CD4-positive, alpha-beta T cell treated with Interleukin-15 for 1 hour (primary cell): Measurements from ENCODE around the gene PTRHD1.
"Not testable (repeated sequence)": the region's sequence is repeated elsewhere in the genome, so short reads cannot be mapped to it uniquely, and the experiment has no call there.

Experiments used
- DNase-seq: peaks from one replicate; pipeline ENCODE4 v3.0.0-alpha.2; 2020

The PTRHD1 gene, protein sequence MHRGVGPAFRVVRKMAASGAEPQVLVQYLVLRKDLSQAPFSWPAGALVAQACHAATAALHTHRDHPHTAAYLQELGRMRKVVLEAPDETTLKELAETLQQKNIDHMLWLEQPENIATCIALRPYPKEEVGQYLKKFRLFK

DNA sequence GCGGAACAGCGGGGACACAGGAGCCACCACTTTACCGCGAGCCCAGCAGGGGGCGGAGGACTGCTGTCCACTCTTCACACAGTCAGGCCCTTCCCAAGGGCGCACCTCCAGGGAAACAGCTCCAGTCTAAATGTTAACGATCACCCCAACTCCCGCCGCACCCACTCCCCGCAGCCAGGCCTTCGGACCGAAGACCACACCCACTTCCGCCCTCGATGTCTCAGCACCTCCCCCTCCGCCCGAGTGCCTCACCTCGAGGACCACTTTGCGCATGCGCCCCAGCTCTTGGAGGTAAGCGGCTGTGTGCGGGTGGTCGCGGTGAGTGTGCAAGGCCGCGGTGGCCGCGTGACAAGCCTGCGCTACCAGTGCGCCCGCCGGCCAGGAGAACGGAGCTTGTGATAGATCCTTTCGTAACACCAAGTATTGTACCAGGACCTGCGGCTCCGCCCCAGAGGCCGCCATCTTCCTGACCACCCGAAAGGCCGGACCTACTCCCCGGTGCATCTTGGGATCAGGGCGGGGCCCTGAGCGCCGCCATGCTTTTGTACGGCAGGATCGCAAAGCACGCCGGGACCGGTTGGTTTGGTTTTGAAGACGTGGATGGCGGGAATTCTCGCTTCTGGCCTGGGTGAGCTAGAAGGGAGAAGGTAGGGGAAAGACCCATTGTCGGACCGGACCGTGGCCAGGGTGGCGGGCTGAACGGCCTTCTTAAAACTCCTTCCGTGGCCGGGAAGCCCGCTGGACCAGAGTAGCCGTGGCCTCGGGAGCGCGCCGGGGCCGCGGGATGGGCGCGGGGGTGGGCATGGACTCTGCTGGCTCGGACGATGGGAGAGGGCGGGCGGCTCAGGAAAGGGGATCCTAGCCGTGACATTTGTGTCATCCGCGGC lies at the start of gene PTRHD1, which contains the start of gene CENPO:
Gene PTRHD1, minus strand, starts transcription at position 518 of the 887 bp plus-strand sequence. Its CDS starts 14 bp downstream, at position 504.
Gene CENPO, plus strand, starts transcription at position 552 of the 887 bp plus-strand sequence. CDS start 495 bp downstream, outside the sequence.
- peak; percentile 95 for DNase-seq

DNA sequence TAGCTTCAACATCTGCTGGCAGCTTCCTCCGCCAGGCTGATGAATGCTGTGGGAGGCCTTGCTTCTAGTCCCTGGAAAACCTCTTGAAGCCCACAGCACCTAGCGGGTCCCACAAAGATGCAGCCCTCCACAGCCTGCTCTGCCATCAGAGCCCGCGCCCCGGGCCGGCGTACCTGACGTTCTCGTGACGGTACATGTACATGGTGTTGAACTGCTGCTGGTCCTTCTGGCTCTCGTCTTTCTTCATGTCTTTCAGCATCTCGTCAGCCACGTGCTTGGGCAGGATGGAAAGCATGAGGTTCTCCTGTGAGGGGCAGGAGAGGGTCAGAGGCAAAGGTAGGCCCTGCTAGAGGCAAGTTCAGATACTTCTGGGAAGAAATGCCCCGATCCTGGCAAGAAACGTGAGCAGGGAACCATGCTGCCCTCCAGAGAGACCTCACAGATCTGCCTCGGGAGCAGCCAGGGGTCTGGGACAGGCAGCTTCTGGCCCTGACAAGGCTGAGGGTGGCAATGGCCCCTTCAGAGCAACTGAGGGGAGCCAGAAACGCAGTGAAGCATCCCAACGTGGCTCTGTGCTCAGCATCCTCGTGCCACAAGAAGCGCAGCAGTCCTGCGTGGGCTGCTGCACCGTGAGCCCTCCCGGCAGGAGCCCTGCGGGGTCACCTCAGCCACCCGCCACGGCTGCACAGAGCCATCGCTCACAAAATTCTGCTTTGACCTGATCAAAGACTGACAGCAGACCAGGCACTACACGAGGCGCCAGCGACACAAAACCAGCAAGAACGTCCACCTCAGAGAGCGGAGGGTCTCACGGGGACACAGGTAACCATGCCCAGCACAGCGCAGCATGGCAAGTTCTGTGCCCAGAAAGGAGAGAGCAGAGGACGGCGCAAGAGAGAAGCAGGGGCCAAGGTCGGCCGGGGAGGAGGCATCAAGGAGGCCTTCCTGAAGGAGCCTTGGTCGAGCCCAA lies 49.2 kb upstream of the PTRHD1 start:
- no peak for DNase-seq

DNA sequence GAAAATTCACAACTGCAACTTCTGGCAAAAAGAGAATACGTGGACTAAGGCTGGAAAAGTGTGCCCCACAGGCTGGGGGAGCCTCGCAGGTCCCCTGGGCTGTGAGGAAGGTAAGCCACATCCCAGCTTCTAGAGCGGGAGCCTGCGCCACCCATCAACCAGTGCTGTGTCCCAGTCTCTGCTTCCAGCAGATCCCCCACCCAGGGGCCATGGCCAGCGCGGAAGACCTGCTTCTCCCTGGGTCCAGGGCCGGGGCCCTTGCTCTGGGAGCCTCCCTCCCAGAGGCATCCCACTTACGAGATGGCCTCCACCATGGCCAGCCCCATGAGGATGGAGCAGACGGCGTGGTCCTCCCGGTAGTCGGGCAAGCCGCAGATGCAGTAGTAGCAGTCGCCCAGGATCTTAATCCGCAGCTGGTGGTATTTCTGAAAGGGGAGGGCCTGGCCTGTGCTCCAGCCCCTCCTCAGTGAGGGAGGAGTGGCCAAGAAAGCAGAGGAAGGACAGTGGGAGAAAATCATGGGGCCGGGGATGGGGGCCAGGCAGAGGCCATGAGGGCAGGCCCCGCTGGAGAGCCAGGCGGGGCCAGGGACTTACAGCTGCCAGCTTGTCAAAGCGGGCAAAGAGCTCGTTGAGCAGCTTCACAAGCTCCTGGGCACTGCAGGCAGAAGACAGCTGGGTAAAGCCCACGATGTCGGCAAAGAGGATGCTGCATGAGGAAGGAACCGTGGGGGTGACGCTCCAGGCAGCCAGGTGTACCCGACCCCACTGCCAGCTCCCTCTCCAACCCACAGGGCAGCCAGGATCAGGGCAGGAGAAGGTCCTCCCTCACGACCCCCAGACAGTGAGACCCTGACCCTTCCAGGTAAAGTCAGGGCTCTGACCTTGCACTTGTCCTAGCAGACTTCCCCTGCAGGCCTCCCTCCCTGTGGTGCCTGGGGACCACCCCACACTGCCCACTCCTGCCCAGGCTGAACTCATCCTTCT lies 48.1 kb upstream of the PTRHD1 start:
- no peak for DNase-seq

DNA sequence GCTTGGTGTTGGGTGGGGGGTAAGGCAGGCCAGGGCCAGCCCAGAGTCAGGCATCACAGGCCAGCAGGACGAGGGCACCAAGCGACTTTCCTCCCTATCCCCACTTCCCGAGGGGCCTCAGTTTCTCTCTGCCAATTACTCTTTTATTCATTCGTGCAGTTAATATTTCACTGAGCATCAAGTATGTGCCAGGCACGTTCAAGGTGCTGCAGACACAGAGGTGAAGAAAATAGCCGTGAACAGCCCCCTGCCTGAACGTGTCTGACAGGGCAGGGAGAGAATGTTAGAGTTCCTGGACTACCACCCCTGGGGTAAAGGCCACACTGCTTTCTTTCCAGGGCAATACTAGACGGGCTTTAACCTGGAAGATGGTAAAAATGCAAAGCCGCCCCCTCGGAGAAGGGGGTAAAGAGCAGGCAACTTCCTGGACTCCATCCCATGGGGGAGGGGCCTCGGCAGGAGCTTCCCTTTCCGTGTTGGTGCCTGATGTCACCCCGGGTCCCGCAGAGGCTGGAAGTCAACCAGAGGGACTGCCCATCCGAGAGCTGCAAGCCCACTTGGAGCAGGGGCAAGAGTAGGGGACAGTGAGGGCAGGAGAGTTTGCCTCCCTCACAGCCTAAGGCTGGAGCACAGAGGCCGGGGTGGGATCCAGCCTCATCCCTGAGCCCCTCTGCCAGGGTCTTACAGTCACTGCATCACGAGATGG lies 47.1 kb upstream of the PTRHD1 start:
- no peak for DNase-seq

DNA sequence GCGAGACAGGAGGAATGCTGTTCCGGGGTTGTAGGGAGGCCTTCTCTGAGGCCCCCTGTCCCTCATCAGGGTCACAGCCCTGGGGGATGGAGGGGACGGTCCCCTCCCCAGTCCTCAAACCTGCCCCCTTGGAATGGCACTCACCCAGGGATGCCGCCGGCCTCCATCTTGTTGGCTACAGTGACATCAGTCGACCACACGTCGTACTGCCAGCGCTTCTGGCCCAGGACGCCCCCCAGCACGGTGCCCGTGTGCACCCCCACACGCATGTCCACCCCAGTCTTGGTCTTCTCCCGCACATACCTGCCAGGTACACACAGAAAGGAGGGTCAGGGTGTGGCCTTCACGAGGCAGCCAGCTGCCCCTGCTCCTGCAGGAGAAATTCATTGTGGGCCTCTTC lies 46.5 kb upstream of the PTRHD1 start:
- no peak for DNase-seq

DNA sequence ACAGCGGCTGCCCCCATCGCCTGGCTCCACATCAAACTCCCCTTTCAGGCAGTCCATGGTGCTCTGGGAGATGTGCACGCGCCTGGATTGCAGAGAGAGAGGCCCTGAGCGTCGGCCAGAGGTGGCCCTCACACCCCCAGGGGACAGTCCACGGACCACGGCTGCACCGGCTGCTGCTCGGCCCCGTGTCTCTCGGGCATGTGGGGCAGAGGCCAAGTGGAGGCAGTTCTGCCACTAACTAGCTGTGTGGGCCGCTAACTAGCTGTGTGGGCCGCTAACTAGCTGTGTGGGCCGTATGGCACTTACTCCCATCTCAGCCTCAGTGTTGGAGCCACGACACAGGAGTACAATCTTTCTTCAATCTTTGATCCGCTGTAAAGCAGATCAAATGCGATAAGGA lies 45.4 kb upstream of the PTRHD1 start:
- no peak for DNase-seq

DNA sequence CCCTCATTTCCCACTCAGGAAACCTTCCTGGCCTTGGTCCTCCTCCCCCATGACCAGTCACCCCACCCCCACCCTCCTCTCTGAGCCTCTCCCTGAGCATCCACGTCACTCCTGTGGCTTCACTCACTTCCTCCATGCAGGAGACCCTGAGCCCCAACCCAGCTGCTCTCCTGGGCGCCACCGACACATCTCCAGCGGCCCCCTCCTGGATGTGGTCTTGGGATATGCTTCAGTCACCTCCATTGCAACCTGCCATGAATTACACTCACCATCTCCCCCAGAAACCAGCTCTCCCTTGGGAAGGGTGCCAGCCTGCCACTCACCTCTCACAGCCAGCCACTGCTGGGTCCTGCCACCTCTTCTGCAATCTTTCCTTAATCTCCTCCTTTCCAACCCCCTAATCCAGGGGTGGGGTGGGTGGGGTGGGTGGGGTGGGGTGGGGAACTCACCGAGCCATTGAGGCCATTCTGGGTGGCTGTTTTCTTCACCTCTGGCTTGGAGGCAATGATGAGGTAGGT lies 44.9 kb upstream of the PTRHD1 start:
- no peak for DNase-seq

DNA sequence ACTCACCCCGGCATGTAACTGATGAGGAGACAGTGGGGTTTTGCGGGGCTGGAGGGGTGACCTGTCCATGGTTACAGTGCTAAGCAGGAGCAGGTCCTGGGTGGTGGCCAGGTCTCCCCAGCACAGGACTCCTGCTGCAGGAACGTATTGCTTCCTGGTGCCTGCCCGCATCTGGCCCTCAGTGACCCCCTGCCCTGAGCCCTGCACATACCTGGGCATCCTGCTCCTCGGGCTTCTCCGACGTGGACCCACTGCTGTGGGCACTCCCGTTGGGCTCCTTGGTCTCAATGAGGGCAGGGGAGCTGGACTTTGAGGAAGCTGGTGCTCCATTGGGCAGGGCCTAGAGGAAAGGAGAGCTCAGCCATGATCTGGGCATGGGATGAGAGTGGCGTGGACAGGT lies 43.5 kb upstream of the PTRHD1 start:
- no peak for DNase-seq

DNA sequence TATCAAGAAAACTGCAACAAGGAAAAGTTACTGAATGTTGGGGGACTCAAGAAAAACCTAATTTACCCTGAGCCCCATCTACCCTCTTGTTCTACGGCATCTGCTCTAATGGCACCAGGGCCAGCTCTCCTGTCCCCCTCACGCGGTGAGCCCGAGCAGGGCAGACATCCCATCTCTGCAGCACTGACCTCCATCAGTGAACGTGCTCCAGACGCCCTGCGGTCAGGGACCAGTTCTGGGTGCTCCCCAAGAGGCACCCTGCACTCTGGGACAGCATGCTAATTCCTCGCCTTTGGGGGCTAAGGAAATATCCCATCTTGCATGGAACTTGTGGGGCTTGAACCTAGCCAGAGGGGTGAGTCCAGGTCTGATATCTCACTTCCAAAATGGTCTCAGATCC lies 43.0 kb upstream of the PTRHD1 start:
- no peak for DNase-seq

DNA sequence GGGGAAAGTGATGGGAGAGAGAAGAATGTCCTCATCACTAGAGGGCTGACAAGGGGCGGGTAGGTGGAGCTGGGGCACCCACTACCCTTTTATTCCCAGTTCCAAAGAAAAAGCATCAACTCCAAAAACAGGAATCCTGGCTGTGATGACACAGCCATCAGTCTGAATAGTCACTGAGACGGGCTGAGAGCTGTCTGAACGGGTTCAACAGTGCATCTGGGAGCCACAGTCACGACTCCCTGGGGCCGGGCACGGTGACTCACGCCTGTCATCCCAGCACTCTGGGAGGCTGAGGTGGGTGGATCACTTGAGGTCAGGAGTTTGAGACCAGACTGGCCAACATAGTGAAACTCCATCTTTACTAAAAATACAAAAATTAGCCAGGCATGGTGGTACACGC lies 42.2 kb upstream of the PTRHD1 start:
- not testable (repeated sequence) for DNase-seq

DNA sequence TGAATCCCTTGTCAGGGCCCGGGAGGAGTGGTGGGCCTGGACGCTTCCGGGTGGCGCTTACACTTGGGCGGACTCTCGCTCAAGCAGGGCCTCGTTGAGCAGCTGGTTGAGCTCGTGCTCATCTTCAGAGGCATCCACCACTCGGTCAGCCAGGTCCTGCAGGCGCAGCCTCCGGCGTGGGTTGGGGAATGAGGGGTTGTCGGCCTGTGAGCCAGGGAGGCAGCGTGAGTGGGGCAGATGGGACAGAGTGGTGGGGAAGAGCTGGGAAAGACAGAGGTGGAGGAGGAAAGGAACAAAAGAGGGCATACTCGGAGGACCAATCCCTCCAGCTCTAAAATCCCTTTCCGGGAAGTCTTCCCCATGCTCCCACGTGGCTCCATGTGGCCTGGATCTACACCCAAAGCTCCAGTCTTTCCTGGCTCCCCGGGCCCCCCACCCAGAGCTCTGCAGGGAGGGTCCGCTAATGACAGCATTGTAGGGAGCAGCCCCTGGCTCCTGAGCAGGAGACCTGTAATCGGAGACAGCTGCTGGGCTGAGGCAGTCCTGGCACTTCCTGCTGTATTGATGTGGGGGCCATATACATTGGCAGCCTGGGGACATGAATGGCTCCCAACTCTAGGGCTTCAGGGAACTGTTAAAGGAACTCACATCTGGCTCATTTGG lies 41.7 kb upstream of the PTRHD1 start:
- DNase-seq: no peak

DNA sequence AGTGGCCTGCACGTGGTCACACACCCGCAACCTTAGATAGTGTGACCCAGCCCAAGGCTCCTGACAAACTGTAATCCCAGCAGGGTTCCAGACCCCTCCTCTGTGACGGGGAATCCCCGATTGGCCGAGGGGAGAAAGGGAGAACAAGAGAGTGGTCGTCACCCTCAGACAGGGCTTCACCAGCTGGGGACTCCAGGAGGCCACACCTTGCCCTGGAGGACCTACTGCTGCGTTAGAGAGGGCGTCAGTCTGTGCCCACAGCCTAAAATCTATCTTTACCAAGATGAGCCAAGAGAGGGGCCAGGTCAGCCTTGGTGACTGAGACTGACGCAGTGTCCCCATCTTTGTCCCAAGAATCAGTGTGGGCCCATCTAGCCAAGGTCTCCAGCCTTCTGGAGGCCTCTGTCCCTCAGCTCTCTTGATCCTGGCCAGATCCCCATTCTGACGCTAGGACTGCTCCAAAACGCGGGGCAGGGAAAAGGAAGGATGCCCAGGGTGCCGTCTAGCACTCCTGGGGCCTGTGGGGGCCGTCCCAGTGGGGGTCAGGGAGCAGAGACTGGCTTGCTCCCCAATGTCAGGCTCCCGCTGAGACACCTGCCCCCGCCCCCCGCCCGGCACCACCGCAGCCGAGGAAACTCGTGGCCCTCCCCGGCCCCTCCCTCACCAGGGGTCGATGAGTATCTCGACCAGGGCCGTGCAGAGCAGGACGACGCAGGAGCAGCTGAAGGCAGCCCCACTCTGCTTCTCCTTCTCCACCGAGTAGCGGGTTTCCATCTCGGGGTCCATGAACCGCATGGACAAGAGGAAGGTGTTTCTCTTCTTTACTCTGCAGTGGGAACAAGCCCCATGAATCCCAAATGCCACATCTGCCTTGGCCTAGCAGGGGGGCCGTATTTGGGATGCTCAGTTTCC lies 40.9 kb upstream of the PTRHD1 start:
- no peak for DNase-seq

DNA sequence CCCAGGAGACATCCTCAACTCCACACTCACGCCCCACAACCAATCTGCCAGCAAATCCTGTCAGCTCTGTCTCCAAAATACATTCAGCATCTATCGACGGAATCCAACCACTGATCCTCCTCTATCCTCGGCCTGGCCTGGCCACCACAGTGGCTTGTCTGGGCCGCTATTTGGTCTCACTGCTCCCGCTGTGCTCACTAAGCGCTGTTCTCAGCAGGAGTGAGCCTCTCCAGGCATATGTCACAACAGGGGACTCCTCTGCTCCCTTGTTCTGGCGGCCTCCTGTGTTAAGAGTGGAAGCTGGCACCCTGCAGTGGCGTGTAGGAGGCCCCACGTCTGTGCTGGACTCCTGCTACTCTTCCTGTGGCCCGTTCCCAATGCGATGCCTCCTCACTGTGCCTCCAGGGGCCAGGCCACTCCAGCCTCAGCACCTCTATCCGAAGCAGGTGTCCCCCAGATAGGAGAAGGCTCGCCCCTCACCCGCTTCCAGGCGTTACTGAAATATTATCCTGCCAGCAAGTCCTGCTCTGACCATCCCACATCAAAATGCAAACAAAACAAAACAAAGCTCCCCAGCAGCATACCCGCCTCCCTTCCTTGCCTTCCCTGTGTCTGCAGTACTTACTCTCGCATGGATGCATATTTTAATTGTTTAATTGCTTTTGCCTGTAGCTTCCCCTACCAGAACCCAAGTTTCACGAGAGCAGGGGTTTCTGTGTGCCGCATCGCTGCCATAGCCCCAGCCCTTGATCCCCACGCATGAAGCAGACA lies 39.9 kb upstream of the PTRHD1 start:
- DNase-seq: no peak

DNA sequence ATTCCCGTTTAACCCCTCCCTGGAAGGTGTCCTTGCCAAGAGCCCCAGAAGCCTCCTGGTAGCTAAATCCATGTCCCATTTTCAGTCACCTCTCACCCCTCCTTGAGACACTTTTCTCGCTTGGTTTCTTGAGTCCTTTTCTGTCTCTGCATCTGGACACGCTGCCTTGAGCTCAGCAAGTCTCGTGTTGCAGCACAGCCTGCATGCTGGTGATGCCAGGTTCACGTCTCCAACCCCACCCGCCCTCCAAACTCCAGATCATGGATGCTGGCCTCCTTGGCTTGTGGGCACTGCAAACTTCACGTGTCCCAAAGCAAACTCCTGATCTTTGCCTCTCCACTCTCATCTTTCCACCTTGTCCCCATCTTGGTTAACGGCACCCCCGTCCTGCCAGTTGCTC lies 39.3 kb upstream of the PTRHD1 start:
- no peak for DNase-seq

DNA sequence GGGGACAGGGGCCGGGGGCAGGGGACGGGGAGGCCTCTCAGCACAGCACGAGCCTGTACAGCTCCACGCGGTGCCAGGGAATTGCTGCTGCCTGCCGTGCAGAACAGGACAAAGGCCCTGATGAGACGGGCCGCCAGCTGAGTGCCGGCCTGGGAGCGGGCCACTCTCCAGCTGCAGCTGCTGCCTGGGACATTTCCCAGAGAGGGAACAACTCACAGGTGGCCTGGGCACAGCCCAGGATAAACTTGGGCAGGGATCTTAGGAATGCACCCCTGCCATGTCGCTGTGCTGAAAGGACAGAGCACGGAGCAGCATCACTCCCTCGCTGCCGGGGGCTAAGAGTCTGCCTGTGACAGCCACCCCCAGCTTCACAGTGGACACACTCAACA lies 38.9 kb upstream of the PTRHD1 start:
- no peak for DNase-seq

DNA sequence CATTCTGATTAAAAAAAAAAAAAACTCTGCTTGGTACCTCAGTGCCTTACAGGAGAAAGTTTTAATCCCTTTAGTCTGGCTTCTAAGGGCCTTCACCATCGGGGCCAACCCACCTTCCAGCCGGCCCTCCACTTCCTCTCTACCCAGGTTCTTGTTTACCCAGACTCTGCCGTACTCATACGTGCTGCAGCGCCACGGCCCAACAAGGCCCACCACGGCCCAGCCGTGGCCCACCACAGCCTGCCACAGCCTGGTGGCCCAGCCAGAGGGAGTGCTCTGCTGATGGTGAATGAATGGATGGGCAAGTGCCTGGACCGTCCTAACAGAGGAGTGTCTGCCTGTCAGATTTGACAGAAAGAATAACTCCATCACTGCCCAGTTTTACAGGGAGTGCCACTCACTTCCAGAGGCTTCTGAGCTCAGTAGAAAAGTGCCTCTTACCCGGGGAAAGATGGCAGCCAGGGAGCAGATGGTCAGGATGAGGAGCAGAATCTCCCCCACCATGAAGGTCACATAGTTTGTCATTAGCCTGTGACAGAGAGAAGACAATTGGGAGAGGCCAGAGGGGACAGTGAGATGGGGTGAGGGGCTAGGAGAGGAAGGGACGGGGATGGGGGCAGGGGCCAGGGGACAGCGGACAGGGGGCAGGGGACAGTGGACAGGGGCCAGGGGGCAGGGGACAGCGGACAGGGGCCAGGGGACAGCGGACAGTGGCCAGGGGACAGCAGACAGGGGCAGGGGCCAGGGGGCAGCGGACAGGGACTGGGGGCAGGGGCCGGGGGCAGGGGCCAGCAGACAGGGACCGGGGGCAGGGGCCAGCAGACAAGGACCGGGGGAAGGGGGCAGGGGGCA lies 38.3 kb upstream of the PTRHD1 start:
- DNase-seq: no peak

DNA sequence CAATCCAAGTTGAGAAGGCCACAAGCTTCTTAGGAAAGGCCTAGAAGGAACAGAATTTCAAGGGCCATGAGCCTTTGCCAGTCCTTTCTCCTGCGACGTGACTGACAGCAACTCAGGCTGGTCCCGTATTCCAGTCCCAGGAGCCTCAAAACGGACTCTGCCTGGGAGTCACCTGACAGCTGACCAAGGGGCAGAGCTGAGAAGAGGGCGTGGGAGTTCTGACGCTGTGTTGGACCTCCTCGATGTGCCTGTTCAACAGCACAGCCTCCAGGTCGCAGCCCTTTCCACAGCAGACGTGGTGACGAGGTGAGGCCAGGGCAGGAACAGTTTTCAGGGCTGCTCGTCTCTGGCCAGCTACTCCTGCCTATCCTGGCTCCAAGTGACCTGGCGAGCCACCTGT lies 37.6 kb upstream of the PTRHD1 start:
- no peak for DNase-seq

DNA sequence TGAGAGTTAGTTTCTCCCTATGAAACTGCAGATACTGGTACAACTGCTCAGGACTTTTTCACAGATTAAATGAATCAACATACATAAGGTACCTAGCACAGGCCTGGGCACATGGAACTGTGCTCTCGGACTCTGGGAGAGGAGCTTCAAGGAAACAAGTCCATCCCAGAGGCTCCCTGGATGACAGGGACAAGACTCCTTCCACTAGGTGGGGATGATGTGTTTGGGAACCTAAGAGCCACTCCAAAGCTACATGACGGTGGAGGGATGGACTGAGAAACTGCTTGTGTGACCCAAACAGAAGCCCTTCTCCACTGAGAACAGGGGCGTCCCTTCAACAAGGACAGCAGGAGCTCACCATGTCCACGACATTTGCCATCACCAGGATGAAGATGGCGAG lies 37.2 kb upstream of the PTRHD1 start:
- no peak for DNase-seq
